ENCODE measurements around the gene ASAP2.

DNA sequence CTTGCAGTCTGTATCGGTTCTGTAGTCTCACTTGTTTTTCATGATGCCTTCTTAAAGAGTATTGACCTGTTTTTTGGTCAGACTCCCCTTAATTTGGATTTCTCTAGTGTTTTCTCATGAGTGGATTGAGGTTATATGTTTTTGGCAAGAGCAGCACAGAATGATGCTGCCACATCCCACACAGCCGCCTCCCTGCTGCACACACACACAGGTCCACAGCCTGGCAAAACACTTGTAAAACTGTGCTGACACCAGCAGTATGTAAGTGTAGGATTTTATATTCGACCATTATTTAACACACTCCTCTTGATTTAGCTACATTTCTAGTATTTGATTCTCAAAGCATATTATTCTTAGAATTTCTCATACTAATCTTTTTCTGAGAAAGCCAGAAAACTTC, 148.7 kb downstream of the ASAP2 start:
- TF ChIP-seq, protein P1, sequence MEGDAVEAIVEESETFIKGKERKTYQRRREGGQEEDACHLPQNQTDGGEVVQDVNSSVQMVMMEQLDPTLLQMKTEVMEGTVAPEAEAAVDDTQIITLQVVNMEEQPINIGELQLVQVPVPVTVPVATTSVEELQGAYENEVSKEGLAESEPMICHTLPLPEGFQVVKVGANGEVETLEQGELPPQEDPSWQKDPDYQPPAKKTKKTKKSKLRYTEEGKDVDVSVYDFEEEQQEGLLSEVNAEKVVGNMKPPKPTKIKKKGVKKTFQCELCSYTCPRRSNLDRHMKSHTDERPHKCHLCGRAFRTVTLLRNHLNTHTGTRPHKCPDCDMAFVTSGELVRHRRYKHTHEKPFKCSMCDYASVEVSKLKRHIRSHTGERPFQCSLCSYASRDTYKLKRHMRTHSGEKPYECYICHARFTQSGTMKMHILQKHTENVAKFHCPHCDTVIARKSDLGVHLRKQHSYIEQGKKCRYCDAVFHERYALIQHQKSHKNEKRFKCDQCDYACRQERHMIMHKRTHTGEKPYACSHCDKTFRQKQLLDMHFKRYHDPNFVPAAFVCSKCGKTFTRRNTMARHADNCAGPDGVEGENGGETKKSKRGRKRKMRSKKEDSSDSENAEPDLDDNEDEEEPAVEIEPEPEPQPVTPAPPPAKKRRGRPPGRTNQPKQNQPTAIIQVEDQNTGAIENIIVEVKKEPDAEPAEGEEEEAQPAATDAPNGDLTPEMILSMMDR (IDR thresholded peaks at IDR 0.05; ENCODE audit: poor library complexity, severe bottlenecking), result no peak
- no peak for TF ChIP-seq MXI1 (conservative IDR thresholded peaks at IDR 0.05; ENCODE audit: poor library complexity, severe bottlenecking)
- TF ChIP-seq, protein P2, sequence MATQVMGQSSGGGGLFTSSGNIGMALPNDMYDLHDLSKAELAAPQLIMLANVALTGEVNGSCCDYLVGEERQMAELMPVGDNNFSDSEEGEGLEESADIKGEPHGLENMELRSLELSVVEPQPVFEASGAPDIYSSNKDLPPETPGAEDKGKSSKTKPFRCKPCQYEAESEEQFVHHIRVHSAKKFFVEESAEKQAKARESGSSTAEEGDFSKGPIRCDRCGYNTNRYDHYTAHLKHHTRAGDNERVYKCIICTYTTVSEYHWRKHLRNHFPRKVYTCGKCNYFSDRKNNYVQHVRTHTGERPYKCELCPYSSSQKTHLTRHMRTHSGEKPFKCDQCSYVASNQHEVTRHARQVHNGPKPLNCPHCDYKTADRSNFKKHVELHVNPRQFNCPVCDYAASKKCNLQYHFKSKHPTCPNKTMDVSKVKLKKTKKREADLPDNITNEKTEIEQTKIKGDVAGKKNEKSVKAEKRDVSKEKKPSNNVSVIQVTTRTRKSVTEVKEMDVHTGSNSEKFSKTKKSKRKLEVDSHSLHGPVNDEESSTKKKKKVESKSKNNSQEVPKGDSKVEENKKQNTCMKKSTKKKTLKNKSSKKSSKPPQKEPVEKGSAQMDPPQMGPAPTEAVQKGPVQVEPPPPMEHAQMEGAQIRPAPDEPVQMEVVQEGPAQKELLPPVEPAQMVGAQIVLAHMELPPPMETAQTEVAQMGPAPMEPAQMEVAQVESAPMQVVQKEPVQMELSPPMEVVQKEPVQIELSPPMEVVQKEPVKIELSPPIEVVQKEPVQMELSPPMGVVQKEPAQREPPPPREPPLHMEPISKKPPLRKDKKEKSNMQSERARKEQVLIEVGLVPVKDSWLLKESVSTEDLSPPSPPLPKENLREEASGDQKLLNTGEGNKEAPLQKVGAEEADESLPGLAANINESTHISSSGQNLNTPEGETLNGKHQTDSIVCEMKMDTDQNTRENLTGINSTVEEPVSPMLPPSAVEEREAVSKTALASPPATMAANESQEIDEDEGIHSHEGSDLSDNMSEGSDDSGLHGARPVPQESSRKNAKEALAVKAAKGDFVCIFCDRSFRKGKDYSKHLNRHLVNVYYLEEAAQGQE (IDR thresholded peaks at IDR 0.05; ENCODE audit: borderline replicate concordance), result no peak
- no peak for TF ChIP-seq RAD21 (conservative IDR thresholded peaks at IDR 0.05)
- no peak for TF ChIP-seq EP300 (conservative IDR thresholded peaks at IDR 0.05; ENCODE audit: poor library complexity, severe bottlenecking)
- TF ChIP-seq SMC3 (conservative IDR thresholded peaks at IDR 0.05; ENCODE audit: poor library complexity), result no peak
- no peak for TF ChIP-seq EZH2 (IDR thresholded peaks at IDR 0.05; ENCODE audit: borderline replicate concordance, insufficient read depth, low read length, poor library complexity, severe bottlenecking)
